Endothelial cell of umbilical vein (primary cell): ENCODE measurements around the gene MCHR1. TPM values are rescaled to one million over a fixed set of nuclear protein-coding genes. Genes with fewer than 3 reads are reported as not detected.

Experiments used
- BruUV-seq: library from RNA; stranded (reverse); fragments of 400-500 nt; replicated peaks from 2 replicates; lab custom pipeline; 2021; lab: Mats Ljungman, UMichigan
- CTCF ChIA-PET: fragments of 300-600, 350-600 bp; sonication (Branson Sonifier 250); formaldehyde crosslinking; loops from one replicate; lab custom pipeline; 2021; ENCODE audit warnings: antibody characterized with exemption, inconsistent platforms; lab: Charles Lee
- POLR2A ChIA-PET: fragments of 300-600, 350-600 bp; sonication (Branson Sonifier 250); formaldehyde crosslinking; loops from one replicate; lab custom pipeline; 2021; ENCODE audit warnings: antibody characterized with exemption, inconsistent platforms; lab: Charles Lee
- DNase-seq: peaks from one replicate; pipeline ENCODE4 v3.0.0-alpha.2; 2011; ENCODE audit warnings: low read depth, low spot score
- FAIRE-seq: peaks from 2 replicates; lab custom pipeline; 2011; peaks lifted over from hg19 to GRCh38; lab: Jason Lieb, UNC
- H2AFZ ChIP-seq: 2 replicates; pipeline ENCODE4 v1.6.0; 2012; ENCODE audit warnings: low read depth, low read length, control low read depth, inconsistent platforms
- H3K27ac ChIP-seq: 2 replicates; pipeline ENCODE4 v1.5.1; 2011; ENCODE audit warnings: low read depth, mild to moderate bottlenecking, control low read depth, low read length, moderate library complexity; ENCODE audit not compliant: insufficient read depth
- H3K27me3 ChIP-seq, 2 experiments: 2 replicates each; pipeline versions ENCODE4 v1.6.0 to v1.6.1; 2011; ENCODE audit warnings: low read length in 2 of 2, mixed read lengths in 1 of 2; ENCODE audit not compliant: control insufficient read depth in 2 of 2, insufficient read depth in 2 of 2
- H3K36me3 ChIP-seq, 2 experiments: 2 replicates in 1 of 2; 3 replicates in 1 of 2; pipeline ENCODE4 v1.5.1; 2011; ENCODE audit warnings: low read length in 2 of 2, mild to moderate bottlenecking in 1 of 2, moderate library complexity in 1 of 2; ENCODE audit not compliant: control insufficient read depth in 2 of 2, insufficient read depth in 2 of 2; ENCODE audit errors: extremely low read depth in 1 of 2
- H3K4me1 ChIP-seq: 3 replicates; pipeline ENCODE4 v1.5.1; 2011; ENCODE audit warnings: mild to moderate bottlenecking, low read length; ENCODE audit not compliant: control insufficient read depth, insufficient read depth; ENCODE audit errors: extremely low read depth
- H3K4me2 ChIP-seq: 2 replicates; pipeline ENCODE4 v1.6.1; 2011; ENCODE audit warnings: low read length, control low read depth, mixed read lengths; ENCODE audit not compliant: insufficient read depth
- H3K4me3 ChIP-seq, 3 experiments: fragments of 200-600 bp in 1 of 3; sonication (generic), shearing (Covaris generic) in 1 of 3; replicated peaks in 1 of 3; 2 replicates each; pipeline ENCODE4 v1.5.1; 2011 to 2016; ENCODE audit warnings: control low read depth in 3 of 3, low read length in 3 of 3, mild to moderate bottlenecking in 2 of 3, inconsistent platforms in 1 of 3, low read depth in 1 of 3, moderate library complexity in 1 of 3; ENCODE audit not compliant: insufficient read depth in 1 of 3
- H3K79me2 ChIP-seq: 2 replicates; pipeline ENCODE4 v1.6.0; 2012; ENCODE audit warnings: low read length, inconsistent platforms; ENCODE audit not compliant: control insufficient read depth, insufficient read depth
- H3K9ac ChIP-seq: replicated peaks from 2 replicates; pipeline ENCODE3; 2011; ENCODE audit warnings: low read length, control low read depth; ENCODE audit not compliant: insufficient read depth; ENCODE audit errors: extremely low read depth
- H3K9me1 ChIP-seq: replicated peaks from 3 replicates; pipeline ENCODE4 v1.6.0; 2011; ENCODE audit warnings: mild to moderate bottlenecking, low read length; ENCODE audit not compliant: control insufficient read depth, insufficient read depth; ENCODE audit errors: extremely low read depth
- H3K9me3 ChIP-seq: replicated peaks from 2 replicates; pipeline ENCODE4 v1.5.1; 2012; ENCODE audit warnings: low read length, inconsistent platforms; ENCODE audit not compliant: control insufficient read depth, insufficient read depth
- H4K20me1 ChIP-seq: replicated peaks from 2 replicates; pipeline ENCODE3; 2011; ENCODE audit warnings: mild to moderate bottlenecking, low read length; ENCODE audit not compliant: control insufficient read depth, insufficient read depth; ENCODE audit errors: extremely low read depth
- CTCF ChIP-seq, 2 donors: IDR thresholded peaks; 1 replicate in 1 of 2; 2 replicates in 1 of 2; pipeline ENCODE4 v1.5.1; 2011; ENCODE audit warnings: low read length in 2 of 2, mild to moderate bottlenecking in 2 of 2, moderate library complexity in 2 of 2, control low read depth in 1 of 2, inconsistent platforms in 1 of 2, low read depth in 1 of 2; ENCODE audit not compliant: insufficient read depth in 1 of 2; ENCODE audit errors: extremely low read depth in 1 of 2
- EZH2 ChIP-seq: IDR thresholded peaks from 2 replicates; pipeline ENCODE4 v1.6.1; 2012; ENCODE audit warnings: borderline replicate concordance, low read depth, mild to moderate bottlenecking, moderate library complexity, low read length, inconsistent platforms; ENCODE audit not compliant: severe bottlenecking
- FOS ChIP-seq: IDR thresholded peaks from 2 replicates; pipeline ENCODE4 v1.6.1; 2011; ENCODE audit warnings: mild to moderate bottlenecking, low read length, moderate library complexity, borderline replicate concordance; ENCODE audit not compliant: insufficient read depth
- GATA2 ChIP-seq: IDR thresholded peaks from 2 replicates; pipeline ENCODE4 v1.7.0; 2011; ENCODE audit warnings: low read depth, mild to moderate bottlenecking, moderate library complexity, mixed read lengths, low read length; ENCODE audit not compliant: insufficient read length, insufficient read depth
- JUN ChIP-seq: IDR thresholded peaks from 2 replicates; pipeline ENCODE4 v1.6.1; 2011; ENCODE audit warnings: borderline replicate concordance, low read depth; ENCODE audit not compliant: insufficient read length, insufficient read depth
- MAX ChIP-seq: IDR thresholded peaks from 2 replicates; pipeline ENCODE4 v1.6.1; 2011; ENCODE audit not compliant: insufficient read depth, insufficient read length
- MYC ChIP-seq: IDR thresholded peaks from one replicate; pipeline ENCODE4 v1.6.1; 2011; ENCODE audit warnings: mild to moderate bottlenecking, low read depth, low read length
- POLR2A ChIP-seq: IDR thresholded peaks from 2 replicates; pipeline ENCODE4 v1.6.1; 2012; ENCODE audit warnings: low read depth, mild to moderate bottlenecking, control low read depth, low read length
- POLR2AphosphoS5 ChIP-seq: IDR thresholded peaks from 2 replicates; pipeline ENCODE4 v1.6.1; 2012; ENCODE audit warnings: low read depth, mild to moderate bottlenecking, control low read depth, low read length, moderate library complexity; ENCODE audit not compliant: insufficient read depth
- dilution Hi-C: fragments of 300-500 bp; cut with MboI; formaldehyde crosslinking; loops from one replicate; pipeline ENCODE4 v1.15.0; 2019; ENCODE audit warnings: low sequenced_read_pairs; ENCODE audit not compliant: extremely low pct_ligation_motif_present
- intact Hi-C: fragments of 100-400 bp; cut with micrococcal nuclease; formaldehyde crosslinking; loops from one replicate; pipeline ENCODE4 v1.10.0; 2022
- polyA plus RNA-seq, 4 experiments: library from polyadenylated mRNA; depleted of rRNA in 3 of 4; stranded (reverse) in 3 of 4; unstranded in 1 of 4; fragments of >200 nt; gene quantifications; 2 replicates each; pipeline versions ENCODE4 v1.2.1 to v1.2.3, GENCODE V29; 2011 to 2012; ENCODE audit warnings: missing spikeins in 1 of 4
- total RNA-seq: library from RNA; stranded (reverse); gene quantifications from 2 replicates; pipeline ENCODE4 v1.2.3, GENCODE V29; 2021

Gene MCHR1
- total and polyA plus RNA-seq, 2 donors (not counting 3 experiments of a cell fraction or from before 2014, with no cell fraction given), result not detected

- Histone ChIP-seq H3K9me1 (no peaks in the 10 kb centered on the region), H3K9ac (no peak overlapping the region), H3K9me3 (no peaks in the 10 kb centered on the region), H3K36me3 (no peaks in the 10 kb centered on the region), H3K4me2 (no peak overlapping the region), H4K20me1 (no peaks in the 10 kb centered on the region), H3K27ac (no peak overlapping the region), H3K79me2 (no peaks in the 10 kb centered on the region), H3K27me3 (peaks cover 3 to 4% of the 10 kb centered on the region in 2 experiments), H2AFZ (no peak overlapping the region), H3K4me3 (no peak overlapping the region), H3K4me1 (no peaks in the 10 kb centered on the region)
- intact Hi-C loops (no loop called here), dilution Hi-C loops (no loop called here)
- TF ChIP-seq EZH2 (no peak), FOS (no peak), GATA2 (no peak), CTCF (IDR thresholded peaks at IDR 0.05; ENCODE audit: extremely low read depth in 1 of 2, insufficient read depth in 1 of 2, low read depth in 1 of 2, low read length in 2 of 2) (no peak), POLR2A (no peak), POLR2AphosphoS5 (no peak), JUN (no peak), MAX (no peak), MYC (no peak)
- DNase-seq (no peak), FAIRE-seq (no peak)
- CTCF ChIA-PET, result interaction anchor here (1.1 to 1.7 kb wide), 4 partner anchors 8 to 39 kb away, joined by 4 to 6 read pairs (median 4); no protein-coding TSS in a partner anchor
- BruUV-seq, result no TSS peak
- POLR2A ChIA-PET, result no interaction called here
Measured at GRCh38 chr22:40720538-40721256, 41.4 kb downstream of the MCHR1 start.
